HG03039 (cell line): ENCODE measurements around the gene FOXN1.

Experiments
- ATAC-seq: cut with Tn5 transposase; IDR thresholded peaks from one replicate; pipeline ENCODE4 v1.9.1; 2021; ENCODE audit warnings: mild to moderate bottlenecking, moderate library complexity; ENCODE audit not compliant: unreplicated experiment

FOXN1 gene

DNA sequence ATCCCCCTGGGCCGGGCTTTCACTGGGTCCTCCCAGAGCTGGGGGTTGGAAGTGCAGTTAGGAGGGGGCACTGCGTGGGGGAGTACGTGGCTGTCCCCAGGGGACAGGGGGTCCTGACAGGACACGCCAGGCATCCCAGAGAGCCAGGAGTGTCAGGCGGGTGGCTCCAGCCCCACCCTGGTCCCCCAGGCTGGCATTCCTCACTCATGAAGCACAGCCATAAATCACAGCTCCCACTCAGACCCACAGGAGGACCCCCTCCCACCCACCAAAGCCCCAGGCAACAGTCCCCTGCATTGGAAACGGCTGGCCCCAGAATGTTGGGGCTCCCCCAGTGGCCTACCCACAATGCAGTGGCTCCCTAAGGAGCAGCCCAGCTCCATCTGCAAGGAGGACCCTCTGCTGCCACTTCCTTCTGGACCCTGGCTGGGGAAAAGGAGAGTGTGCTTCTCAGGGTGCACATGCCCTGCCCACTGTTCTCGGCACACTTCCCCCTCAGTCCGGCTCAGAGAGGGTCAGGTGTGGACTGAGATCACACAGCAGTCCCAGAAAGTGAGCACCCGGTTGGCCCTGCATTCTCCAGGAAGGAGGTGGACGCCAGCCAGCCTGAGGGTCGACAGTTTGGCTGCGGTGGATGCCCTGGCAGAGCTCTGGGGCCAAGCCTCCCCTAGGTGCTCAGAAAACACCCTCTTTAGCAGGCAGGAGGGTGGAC lies 7.3 kb upstream of the FOXN1 start:
- ATAC-seq: no peak

DNA sequence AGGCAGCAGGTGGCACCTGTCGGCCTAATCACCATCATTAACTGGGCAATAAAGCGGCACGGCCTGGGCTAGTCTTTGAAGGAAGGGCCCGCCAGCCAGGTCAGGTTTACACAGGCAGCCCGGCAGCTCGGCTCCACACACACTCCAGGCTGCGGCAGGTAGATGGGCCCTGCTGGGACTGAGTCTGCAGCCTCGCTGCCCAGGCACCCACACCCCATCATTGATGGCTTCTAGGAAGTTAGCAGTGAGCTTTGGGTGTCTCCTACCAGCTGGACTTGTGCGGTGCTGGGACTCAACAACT lies 6.8 kb upstream of the FOXN1 start:
- ATAC-seq: no peak

DNA sequence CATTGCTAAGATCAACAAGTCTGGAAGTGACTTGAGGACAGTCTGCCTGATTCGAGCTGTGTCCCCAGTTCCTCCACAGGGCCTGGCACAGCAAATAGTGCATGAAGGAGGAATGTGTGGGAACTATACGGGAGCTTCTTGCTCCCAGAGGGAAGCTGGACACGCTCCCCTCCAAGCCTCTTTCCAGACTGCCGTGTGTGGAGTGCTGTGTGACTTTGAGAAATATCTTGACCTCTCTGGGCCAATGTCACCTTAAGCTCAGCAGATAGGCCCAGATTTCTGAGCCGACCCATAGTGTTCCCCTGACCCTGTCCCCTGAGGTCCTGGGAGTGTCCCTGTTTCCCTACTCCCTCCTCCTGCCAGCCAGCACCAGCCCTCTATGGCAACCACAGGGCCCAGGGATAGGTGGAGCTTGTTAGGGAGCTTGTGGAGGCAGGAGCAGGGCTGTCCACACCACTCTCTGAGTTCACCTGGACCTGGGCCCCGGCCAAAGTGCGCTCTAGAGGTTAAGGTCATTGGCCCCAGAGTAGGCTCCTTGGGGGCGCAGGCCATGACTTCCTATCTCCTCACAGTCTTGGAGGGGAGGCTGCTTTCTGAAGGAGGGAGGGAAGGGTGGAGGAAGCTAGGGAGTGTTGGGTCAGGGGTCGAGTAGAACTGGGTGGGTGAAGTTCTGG lies 6.3 kb upstream of the FOXN1 start:
- no peak for ATAC-seq

DNA sequence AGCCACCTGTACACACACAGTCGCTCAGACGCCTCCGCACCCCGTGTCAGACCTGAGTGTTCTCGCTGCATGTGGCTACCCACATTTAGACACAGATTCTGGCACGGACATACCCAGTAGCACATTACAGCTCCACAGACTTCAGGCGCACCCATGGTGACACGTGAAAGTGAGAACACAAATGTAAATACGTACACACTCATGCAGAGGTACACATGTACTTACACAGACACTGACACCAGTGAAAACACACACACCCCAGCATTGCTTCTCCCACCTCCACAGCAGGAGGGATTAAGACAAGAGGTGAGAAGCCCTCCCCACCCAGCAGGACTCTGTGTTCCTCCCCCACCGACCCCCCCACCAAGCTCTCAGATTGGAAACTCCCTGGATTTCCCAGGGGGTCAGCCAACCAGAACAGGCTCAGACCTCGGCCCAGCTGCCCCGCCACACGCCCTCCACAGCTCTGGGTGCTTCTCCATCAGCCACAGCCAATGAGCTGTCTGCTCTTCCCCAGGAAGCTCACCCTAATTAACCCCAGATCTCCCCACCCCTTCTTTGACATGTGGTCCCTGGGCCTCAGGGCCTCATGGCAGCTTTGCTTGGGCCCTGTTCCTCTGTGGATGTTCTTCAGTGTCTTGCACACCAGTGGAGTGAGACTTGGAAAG lies 5.3 kb upstream of the FOXN1 start:
- ATAC-seq: no peak

DNA sequence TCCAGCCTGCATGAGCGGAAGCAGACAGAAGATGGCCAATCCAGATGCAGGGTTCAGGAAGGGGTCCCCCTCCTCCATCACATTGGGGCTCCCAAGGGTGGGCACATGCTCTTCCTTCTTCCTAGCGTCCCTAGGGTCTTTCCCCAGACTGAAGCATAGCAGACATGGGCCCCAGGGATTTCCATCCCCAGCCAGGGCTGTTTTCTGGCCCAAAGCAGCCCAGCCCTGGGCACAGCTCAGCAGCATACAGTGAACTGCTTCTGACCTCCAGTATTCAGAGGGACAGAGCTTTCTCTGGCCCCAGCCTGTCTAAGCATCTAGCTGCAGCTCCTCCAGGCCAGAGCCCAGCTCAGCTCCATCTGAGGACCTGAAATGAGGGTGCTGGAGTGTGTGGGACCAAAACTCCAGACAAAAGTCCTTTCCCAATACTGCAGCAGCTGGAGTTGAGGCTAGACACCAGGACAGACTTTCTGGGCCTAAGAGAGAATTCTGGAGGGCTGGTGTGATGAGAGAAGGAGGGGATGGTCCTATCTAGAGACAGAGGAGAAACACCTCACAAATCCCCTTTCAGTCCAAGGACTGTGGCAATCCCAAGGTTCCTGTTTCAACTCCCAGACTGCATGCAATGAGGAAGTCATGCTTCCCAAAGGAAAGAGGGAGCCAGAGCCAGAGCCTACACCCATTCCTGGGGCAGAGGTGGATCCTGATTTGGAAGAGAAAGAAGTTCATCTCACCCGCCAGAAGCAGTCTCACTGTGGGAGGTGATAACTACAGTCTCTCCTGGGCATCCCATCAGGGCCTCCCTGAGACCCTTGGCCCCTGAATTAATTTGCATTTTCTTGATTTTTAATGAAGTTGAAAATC lies 4.5 kb upstream of the FOXN1 start:
- ATAC-seq: no peak

DNA sequence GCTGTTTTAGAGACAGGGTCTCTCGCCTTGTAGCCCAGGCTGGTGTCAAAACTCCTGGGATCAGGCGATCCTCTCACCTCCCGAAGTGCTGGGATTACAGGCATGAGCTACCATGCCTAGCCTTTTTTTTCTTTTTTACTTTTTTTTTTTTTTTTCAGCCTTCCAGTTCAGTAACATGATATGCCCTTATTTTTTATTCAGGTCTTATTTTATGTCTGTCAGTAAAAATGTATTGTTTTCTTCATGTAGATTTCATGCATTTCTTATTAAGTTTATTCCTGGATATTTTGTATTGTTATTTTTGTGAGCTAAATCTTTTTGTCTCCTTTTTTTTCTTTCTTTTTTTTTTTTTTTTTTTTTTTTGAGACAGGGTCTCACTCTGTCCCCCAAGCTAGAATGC lies 2.7 kb upstream of the FOXN1 start:
- no peak for ATAC-seq

DNA sequence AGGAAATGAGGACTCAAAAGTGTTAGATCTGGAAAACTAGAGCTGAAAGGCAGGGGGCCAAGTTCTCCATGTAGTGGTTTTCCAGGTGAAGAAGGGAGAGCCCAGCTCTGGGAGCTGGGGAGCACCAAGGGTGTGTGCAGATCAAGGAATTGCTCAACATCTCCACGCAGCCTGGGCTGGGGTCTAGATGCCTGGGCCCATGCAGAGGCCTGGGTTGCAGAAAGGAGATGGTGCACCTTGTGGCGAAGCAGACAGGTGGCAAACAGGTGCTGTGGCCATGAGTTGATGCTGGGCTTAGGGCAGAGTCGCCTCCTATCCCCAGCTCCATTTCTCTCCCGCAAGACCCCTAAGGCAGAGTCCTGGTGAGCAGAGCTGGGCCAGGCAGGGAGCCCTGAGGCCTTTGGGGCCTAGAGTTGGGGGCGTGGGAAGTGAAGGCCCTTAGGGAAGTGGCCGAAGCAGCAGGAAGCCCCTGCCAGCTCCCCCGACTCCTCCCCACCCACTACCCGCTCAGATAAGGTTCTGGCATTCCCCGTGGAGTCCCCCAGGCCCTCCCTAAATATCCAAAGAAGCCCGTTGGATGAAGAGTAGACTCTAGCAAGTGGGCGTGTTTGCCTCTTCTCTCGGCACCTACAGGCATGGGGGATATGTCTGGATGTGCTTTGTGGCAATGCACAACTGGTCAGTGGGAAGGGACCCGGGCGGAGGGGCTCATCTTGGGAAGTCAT lies 777 bp downstream of the FOXN1 start:
- ATAC-seq: no peak

DNA sequence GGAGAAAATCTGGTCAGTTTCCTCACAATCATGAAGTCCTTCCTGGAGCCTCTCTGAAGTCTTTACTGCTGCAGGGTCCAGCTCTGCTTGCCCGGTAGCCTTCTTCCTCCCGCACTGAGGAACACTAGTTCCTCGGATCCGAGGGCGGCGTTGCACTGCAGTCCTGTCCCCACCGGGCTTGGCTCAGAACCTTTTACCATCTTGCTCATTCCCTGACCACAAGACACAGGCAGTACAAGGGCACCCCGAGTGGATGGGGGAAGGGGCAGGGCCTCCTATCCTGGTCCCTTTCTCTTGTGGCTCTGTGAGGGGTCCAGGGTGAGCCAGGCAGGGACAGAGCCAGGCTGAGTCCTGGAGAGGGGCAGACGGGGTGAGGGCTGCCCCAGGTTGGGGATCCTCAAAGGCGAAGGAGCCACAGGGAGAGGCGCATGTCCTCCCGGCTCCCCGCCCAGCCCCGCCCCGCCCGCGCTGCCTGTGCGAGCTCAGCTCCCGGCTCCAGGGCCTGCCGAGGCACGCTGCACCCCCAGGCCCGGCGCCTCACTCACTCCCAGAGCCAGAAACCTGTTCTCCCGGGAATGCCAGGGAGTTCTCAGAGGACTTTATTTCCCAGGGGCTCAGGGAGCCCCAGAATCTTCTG lies 1.5 kb downstream of the FOXN1 start:
- ATAC-seq: no peak

DNA sequence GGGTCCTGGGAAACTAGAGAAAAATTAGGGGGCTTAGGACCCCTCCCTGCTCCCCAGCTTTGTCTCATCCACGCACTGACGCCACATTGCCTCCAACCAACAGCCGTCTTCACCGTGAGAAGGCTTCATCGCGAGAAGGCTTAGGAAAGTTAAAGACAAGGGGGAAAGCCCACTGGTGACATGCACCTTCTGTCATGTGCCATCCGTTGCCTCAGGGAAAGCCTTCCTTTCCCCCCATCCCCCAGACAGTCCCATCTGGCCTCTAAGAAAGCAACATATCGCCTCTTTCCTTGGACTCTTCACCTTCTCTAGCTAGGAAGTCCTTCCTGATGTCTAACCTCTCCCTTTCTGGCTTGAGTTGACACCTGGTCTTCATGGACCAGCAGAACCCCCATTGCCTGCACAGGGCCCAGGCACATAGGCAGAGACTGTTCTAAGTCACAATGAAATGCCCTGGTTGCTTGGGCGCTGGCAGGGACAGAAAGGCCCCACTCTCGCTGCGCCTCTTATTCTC lies 2.1 kb downstream of the FOXN1 start:
- no peak for ATAC-seq

DNA sequence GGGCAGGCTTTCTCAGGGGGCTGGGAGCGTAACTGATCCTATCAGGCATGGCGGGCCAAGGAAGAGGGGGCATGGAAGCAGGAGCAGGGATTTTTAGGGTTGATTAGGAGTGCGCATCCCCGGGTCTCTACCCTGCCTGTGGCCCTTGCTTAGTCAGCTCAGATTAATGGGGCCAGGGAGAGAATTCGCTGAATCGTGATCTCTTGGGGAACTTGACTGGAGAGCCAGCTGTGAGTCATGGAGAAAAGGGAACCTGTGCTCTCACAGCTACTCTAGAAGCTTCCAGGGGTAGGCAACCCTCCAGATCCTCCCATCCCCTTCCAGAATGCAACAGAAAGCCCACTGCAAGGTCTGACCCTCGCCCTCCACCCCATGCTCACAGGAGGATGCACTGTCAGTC lies 3.6 kb downstream of the FOXN1 start:
- ATAC-seq: no peak

DNA sequence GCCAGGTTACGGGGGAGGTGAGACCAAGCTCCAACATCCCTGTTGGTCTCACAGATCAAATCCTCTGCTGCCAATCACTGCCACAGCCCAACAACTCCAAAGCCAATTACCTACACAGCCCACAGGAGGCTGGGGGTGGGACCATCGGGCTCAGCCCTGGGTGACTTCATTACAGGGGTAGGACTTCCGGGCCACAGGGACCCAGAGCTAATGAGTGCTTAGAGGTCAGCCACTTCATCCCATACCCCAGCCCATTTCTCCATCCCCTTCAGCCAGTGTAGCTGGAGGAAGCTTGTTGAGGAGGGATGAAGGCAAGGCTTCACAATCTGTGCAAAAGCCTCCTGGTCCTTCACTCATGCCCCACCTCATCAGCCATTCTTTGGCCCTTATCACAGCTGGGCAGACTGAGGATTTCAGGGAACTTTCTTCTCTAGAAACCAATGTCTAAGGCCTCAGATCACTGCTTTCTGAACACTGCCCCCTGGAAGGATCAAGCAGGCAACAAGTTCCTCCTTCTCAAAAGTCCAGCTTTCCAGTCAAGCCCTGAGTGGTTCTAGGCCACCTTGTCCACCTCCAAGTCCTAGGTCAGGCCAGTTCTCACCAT lies 5.8 kb downstream of the FOXN1 start:
- no peak for ATAC-seq

DNA sequence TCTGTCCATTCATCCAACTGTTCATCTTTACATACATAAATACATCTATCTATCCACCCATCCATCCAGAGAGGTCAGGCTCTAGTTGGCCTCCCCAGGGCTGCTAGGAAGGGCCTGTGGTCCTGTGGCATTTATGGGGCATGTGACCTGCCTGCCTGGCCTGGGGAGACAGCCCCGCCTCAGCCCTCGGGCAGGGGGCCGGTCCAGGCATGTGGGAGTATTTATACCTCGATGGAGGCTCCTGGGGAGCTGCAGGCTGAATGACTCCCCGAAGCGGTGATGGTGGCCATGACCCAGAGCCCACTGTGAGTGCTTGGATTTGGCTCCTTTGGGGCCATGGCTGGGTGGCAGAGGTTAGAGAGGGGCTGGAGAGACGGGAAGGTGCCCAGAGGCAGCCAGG lies 7.3 kb downstream of the FOXN1 start:
- no peak for ATAC-seq

DNA sequence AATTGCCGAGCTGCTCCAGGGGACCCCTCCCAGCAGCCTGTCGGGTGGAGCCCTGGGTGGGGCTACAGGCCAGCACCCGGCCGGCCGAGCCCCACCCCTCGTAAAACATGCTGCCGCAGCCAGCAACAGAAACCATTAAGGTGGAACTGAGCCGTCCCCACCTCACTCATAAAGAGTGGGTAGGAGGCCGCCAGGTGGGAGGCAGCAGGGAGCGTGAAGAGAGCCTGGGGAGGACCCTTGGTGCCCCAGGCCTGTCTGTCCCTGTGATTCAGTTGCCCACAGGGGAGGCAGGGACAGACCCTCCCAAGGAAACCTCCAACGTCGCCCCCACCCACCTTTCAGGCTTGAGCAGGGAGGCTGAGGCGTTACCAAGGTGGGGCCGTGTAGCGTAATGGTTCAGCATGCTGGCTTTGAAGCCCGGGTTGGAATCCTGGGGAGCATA lies 8.4 kb downstream of the FOXN1 start:
- ATAC-seq: no peak

DNA sequence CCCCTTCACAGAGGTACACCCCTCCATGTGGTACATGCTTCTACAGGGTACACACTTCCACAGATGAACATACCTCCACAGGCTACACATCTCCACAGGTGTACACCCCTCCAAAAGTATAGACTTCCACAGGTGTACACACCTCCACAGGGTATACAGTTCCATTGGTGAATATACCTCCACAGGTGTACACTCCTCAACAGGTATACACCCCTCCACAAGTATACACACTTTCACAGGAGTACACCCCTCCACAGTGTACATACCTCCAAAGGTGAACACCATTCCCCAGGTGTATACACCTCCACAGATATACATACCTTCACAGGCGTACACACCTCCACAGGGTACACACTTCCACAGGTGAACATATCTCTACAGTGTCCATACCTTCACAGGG lies 9.4 kb downstream of the FOXN1 start:
- no peak for ATAC-seq

DNA sequence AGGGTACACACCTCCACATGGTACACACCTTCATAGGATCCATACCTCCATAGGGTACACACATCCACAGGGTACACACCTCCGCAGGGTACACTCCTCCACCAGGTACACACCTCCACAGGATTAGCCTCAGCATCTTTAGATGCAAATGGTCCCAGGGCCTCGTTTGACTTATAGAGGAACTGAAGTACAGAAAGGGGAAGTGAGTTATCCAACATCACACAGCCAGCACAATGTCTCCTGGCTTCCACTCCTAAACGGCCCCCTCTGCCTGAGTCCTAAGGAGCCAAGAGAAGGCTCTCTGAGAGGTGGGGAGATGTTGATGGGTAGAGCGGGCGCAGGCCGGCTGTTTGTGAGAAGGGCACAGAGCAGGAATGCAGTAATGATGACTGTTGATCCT lies 12.0 kb downstream of the FOXN1 start:
- ATAC-seq: no peak

DNA sequence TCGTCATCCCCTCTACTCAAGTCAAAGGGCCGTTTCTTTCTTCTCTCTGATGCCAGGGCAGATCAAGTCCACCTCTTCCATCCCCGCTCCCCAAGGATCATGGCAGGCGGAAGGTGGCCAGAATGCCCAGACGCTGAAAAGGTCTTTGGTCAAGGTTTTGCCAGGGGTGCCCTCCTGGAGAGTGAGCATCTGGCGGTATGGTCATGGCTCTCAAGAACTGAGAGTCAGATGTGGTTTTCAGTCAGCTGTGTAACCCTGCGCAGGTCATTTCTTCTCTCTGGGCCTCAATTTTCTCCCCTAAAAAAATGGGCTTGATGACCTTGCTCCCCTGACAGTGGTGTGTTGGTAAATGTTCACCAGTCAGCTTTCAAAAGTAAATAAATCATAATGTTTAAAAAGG lies 12.4 kb downstream of the FOXN1 start:
- ATAC-seq: no peak

DNA sequence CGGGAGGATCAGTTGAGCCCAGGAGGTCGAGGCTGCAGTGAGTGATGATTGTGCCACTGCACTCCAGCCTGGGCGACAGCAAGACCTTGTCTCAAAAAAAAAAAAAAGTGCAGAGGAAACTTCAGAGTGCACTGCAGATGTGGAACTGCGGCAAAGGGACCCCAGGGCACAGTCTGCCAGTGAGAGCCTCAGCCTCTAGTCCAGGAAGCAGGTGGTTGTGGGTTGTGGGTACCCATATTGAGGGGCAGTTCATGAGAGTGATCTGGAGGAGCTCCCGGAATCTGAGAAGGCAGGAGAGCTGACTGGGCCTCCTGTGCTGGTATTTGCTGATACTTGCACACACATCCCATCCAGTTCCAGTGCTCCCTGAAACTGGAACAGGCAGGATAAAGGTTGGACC lies 13.1 kb downstream of the FOXN1 start:
- no peak for ATAC-seq

DNA sequence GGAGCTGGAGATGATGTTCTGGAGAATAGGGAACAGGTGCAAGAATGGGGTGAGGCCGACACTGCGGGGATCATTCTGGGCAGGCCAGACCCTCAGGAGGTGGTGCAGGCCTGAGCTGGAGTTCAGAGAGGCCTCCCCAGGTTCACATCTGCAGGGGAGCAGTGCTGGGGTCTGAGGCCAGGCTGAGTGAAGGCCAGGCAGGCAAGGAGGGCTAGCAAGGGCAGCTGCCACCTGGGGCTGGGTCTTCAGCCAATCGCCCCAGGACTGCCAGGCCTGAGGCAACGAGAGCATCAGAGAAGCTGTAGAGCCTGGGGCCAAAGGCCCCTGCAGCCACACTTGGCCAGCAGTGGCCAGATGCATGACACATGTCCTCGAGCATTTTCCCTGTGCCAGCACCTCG lies 14.5 kb downstream of the FOXN1 start:
- ATAC-seq: no peak

DNA sequence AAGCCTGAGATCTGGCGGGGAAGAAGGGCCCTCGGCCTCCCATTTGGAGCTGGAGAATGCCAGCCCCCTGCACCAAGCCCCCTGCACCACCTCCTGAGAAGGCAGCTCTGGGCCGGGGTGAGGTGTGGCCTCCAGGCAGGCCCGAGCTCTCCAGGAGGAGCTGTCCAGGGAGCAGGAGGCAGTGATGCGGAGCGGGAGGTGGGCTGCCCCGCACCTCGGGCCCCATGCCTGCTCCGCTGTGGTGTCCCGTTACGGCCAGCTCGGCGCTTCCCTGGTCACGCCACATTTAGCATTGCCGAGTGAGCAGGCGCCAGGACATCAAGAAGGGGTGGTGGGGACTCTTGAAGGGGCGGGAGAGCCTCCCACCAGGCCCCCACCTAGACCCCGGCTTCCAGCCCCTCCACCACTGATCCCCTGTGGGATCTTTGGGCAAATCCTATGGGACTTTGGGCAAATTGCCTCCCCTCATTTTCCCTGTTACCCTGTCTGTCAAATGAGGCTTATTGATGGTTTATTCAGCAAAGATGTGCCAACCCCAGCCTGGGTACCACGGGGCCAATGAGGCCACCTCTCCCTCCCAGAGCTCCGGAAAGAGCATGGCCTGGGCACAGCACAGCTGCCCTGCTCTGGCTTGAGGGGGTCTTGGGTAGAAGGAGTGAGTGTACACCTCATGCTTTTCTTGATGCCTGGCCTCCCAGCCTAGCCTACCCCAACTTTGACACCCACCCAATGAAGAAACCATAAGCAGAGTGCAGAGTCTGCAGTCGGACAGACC lies 15.3 kb downstream of the FOXN1 start:
- no peak for ATAC-seq
